ENCODE data around the gene MYLK3. TPM values are rescaled to one million over a fixed set of nuclear protein-coding genes. Genes with fewer than 3 reads are reported as not detected.

MYLK3 gene
- total RNA-seq, 1 donor from 2014 or later, result under 0.01 TPM

GRCh38 chr16:46717692-46718091 is 30.5 kb downstream of the MYLK3 start:
- FAIRE-seq (no peak), DNase-seq (ENCODE audit: low read depth) (no peak)
- Histone ChIP-seq H3K4me3 (ENCODE audit: low read depth, low read length) (no peak overlapping the region), H3K36me3 (ENCODE audit: control insufficient read depth, insufficient read depth, low read length) (no peaks in the 10 kb centered on the region), H3K27me3 (ENCODE audit: control insufficient read depth, insufficient read depth, low read length) (no peaks in the 10 kb centered on the region)
- no peak for TF ChIP-seq CTCF (IDR thresholded peaks at IDR 0.05; ENCODE audit: insufficient read depth, low read length, severe bottlenecking)

GRCh38 chr16:46715769-46716305 is 32.3 kb downstream of the MYLK3 start:
- Histone ChIP-seq H3K36me3 (ENCODE audit: control insufficient read depth, insufficient read depth, low read length) (no peaks in the 10 kb centered on the region), H3K27me3 (ENCODE audit: control insufficient read depth, insufficient read depth, low read length) (no peaks in the 10 kb centered on the region), H3K4me3 (ENCODE audit: low read depth, low read length) (no peak overlapping the region)
- FAIRE-seq, result no peak
- no peak for TF ChIP-seq CTCF (IDR thresholded peaks at IDR 0.05; ENCODE audit: insufficient read depth, low read length, severe bottlenecking)
- no peak for DNase-seq (ENCODE audit: low read depth)

GRCh38 chr16:46714797-46715591 is 33.1 kb downstream of the MYLK3 start:
- Histone ChIP-seq H3K27me3 (ENCODE audit: control insufficient read depth, insufficient read depth, low read length) (no peaks in the 10 kb centered on the region), H3K36me3 (ENCODE audit: control insufficient read depth, insufficient read depth, low read length) (no peaks in the 10 kb centered on the region), H3K4me3 (ENCODE audit: low read depth, low read length) (no peak overlapping the region)
- no peak for FAIRE-seq
- no peak for DNase-seq (ENCODE audit: low read depth)
- no peak for TF ChIP-seq CTCF (IDR thresholded peaks at IDR 0.05; ENCODE audit: insufficient read depth, low read length, severe bottlenecking)

- FAIRE-seq, result no peak
- no peaks in the 10 kb centered on the region for H3K36me3 ChIP-seq (ENCODE audit: control insufficient read depth, insufficient read depth, low read length)
- H3K4me3 ChIP-seq (ENCODE audit: low read depth, low read length), result no peak overlapping the region
- no peak for DNase-seq (ENCODE audit: low read depth)
- no peak for TF ChIP-seq CTCF (IDR thresholded peaks at IDR 0.05; ENCODE audit: insufficient read depth, low read length, severe bottlenecking)
- no peaks in the 10 kb centered on the region for H3K27me3 ChIP-seq (ENCODE audit: control insufficient read depth, insufficient read depth, low read length)
These were observed 34.5 kb downstream of the MYLK3 start for GRCh38 chr16:46713634-46714033.

- FAIRE-seq (no peak), DNase-seq (ENCODE audit: low read depth) (no peak)
- H3K36me3 ChIP-seq (ENCODE audit: control insufficient read depth, insufficient read depth, low read length), result no peaks in the 10 kb centered on the region
- H3K4me3 ChIP-seq (ENCODE audit: low read depth, low read length), result no peak overlapping the region
- H3K27me3 ChIP-seq (ENCODE audit: control insufficient read depth, insufficient read depth, low read length), result no peaks in the 10 kb centered on the region
- no peak for TF ChIP-seq CTCF (IDR thresholded peaks at IDR 0.05; ENCODE audit: insufficient read depth, low read length, severe bottlenecking)
These were observed 35.2 kb downstream of the MYLK3 start for GRCh38 chr16:46712911-46713310.
